ENCODE data around the gene INPP5J.

- TF ChIP-seq FOXA1 (IDR thresholded peaks at IDR 0.05) (no peak), ELF4 (IDR thresholded peaks at IDR 0.05) (no peak), SP1 (IDR thresholded peaks at IDR 0.05) (no peak), ZNF384 (IDR thresholded peaks at IDR 0.05) (no peak), FOXM1 (IDR thresholded peaks at IDR 0.05; ENCODE audit: borderline replicate concordance) (no peak), NFRKB (IDR thresholded peaks at IDR 0.05) (no peak), ARNT (IDR thresholded peaks at IDR 0.05) (no peak), TARDBP (IDR thresholded peaks at IDR 0.05) (no peak), BHLHE40 (IDR thresholded peaks at IDR 0.05; ENCODE audit: borderline replicate concordance) (no peak), L3MBTL2 (conservative IDR thresholded peaks at IDR 0.05) (no peak), FOXK2 (IDR thresholded peaks at IDR 0.05) (no peak)
Observed at GRCh38 chr22:31102441-31103081, 20.2 kb upstream of the INPP5J start.

Measured in HEK293T (cell line).